H1 (cell line): ENCODE data around the gene TBC1D22A. TPM values are rescaled to one million over a fixed set of nuclear protein-coding genes. Genes with fewer than 3 reads are reported as not detected.
"Not testable (repeated sequence)": the region's sequence is repeated elsewhere in the genome, so short reads cannot be mapped to it uniquely, and the experiment has no call there.

Source experiments
- CTCF ChIA-PET: fragments of 300-600 bp; sonication (Branson Sonifier 250); formaldehyde crosslinking; loops from one replicate; lab custom pipeline; 2021; ENCODE audit not compliant: partially characterized antibody; lab: Charles Lee
- POLR2A ChIA-PET: fragments of 300-600 bp; sonication (Branson Sonifier 250); formaldehyde crosslinking; loops from one replicate; lab custom pipeline; 2021; ENCODE audit warnings: inconsistent platforms; ENCODE audit not compliant: partially characterized antibody; lab: Charles Lee
- DNase-seq, 2 experiments: peaks; one replicate each; pipeline versions ENCODE4 v3.0.0 to v3.0.0-alpha.2; 2010 to 2022; ENCODE audit warnings: low spot score in 2 of 2, low read depth in 1 of 2, mixed read lengths in 1 of 2
- FAIRE-seq: peaks from 2 replicates; lab custom pipeline; 2011; peaks lifted over from hg19 to GRCh38; lab: Jason Lieb, UNC
- H2AFZ ChIP-seq: 2 replicates; pipeline ENCODE4 v1.8.1; 2012; ENCODE audit warnings: low read length, inconsistent platforms
- H2AK5ac ChIP-seq: 2 replicates; pipeline ENCODE4 v1.6.1; 2013; ENCODE audit warnings: low read depth, low read length
- H2BK120ac ChIP-seq: replicated peaks from 2 replicates; pipeline ENCODE3; 2013; ENCODE audit warnings: low read depth, low read length, inconsistent platforms
- H2BK12ac ChIP-seq: 2 replicates; pipeline ENCODE4 v1.6.1; 2013; ENCODE audit warnings: low read depth, low read length
- H2BK15ac ChIP-seq: 2 replicates; pipeline ENCODE4 v1.6.1; 2013; ENCODE audit warnings: low read length
- H2BK20ac ChIP-seq: 2 replicates; pipeline ENCODE4 v1.6.1; 2013; ENCODE audit warnings: low read length
- H2BK5ac ChIP-seq: 2 replicates; pipeline ENCODE4 v1.6.1; 2013; ENCODE audit warnings: low read depth, low read length
- H3K14ac ChIP-seq: 2 replicates; pipeline ENCODE4 v1.6.1; 2013; ENCODE audit warnings: inconsistent platforms; ENCODE audit not compliant: insufficient read length
- H3K18ac ChIP-seq: 2 replicates; pipeline ENCODE4 v1.6.1; 2013; ENCODE audit warnings: low read length; ENCODE audit errors: extremely low read depth
- H3K23ac ChIP-seq: 2 replicates; pipeline ENCODE4 v1.6.1; 2013; ENCODE audit warnings: inconsistent platforms; ENCODE audit not compliant: insufficient read length
- H3K23me2 ChIP-seq: 2 replicates; pipeline ENCODE4 v1.6.1; 2013; ENCODE audit warnings: low read depth, low read length
- H3K27ac ChIP-seq: 2 replicates; pipeline ENCODE4 v1.6.1; 2011; ENCODE audit warnings: low read depth, low read length, inconsistent platforms
- H3K27me3 ChIP-seq, 4 experiments: replicated peaks in 1 of 4; 1 replicate in 1 of 4; 2 replicates in 3 of 4; pipeline versions ENCODE4 v1.6.1 to v1.8.1; 2011 to 2013; ENCODE audit warnings: low read length in 3 of 4, mild to moderate bottlenecking in 3 of 4, inconsistent platforms in 2 of 4, mixed read lengths in 2 of 4, moderate library complexity in 1 of 4; ENCODE audit not compliant: control insufficient read depth in 3 of 4, insufficient read depth in 3 of 4; ENCODE audit errors: extremely low read depth in 1 of 4
- H3K36me3 ChIP-seq, 4 experiments: 2 replicates each; pipeline versions ENCODE4 v1.6.1 to v1.8.1; 2011 to 2013; ENCODE audit warnings: mild to moderate bottlenecking in 4 of 4, low read length in 3 of 4, moderate library complexity in 2 of 4, control low read depth in 1 of 4, inconsistent platforms in 1 of 4; ENCODE audit not compliant: insufficient read depth in 4 of 4, control insufficient read depth in 2 of 4
- H3K4ac ChIP-seq: replicated peaks from 2 replicates; pipeline ENCODE3; 2013; ENCODE audit warnings: low read length, low read depth, mixed read lengths, inconsistent platforms; ENCODE audit not compliant: insufficient read length
- H3K4me1 ChIP-seq, 4 experiments: replicated peaks in 1 of 4; 1 replicate in 1 of 4; 2 replicates in 3 of 4; pipeline versions ENCODE4 v1.6.1 to v1.8.1; 2011 to 2013; ENCODE audit warnings: low read length in 3 of 4, inconsistent platforms in 2 of 4, mixed read lengths in 1 of 4; ENCODE audit not compliant: insufficient read depth in 4 of 4, control insufficient read depth in 3 of 4
- H3K4me2 ChIP-seq, 2 experiments: 2 replicates each; pipeline versions ENCODE4 v1.6.1 to v1.8.1; 2011 to 2013; ENCODE audit warnings: low read depth in 2 of 2, low read length in 2 of 2, control low read depth in 1 of 2, inconsistent platforms in 1 of 2, mild to moderate bottlenecking in 1 of 2; ENCODE audit not compliant: insufficient read depth in 1 of 2
- H3K4me3 ChIP-seq, 4 experiments: fragments of 200-600, 300-600 bp in 1 of 4; sonication (generic), shearing (Covaris generic), sonication (Bioruptor Twin) in 1 of 4; 2 replicates each; pipeline versions ENCODE4 v1.5.1 to v1.8.1; 2011 to 2016; ENCODE audit warnings: low read length in 4 of 4, low read depth in 3 of 4, control low read depth in 2 of 4, inconsistent platforms in 2 of 4, mild to moderate bottlenecking in 2 of 4, mixed read lengths in 1 of 4, moderate library complexity in 1 of 4; ENCODE audit not compliant: insufficient read depth in 2 of 4; ENCODE audit errors: extremely low read depth in 1 of 4
- H3K56ac ChIP-seq: replicated peaks from 2 replicates; pipeline ENCODE3; 2013; ENCODE audit warnings: low read depth, mild to moderate bottlenecking, mixed read lengths, low read length, inconsistent platforms; ENCODE audit not compliant: insufficient read length
- H3K79me1 ChIP-seq: 2 replicates; pipeline ENCODE4 v1.6.1; 2013; ENCODE audit warnings: low read depth, low read length, control low read depth
- H3K79me2 ChIP-seq, 2 experiments: 2 replicates each; pipeline versions ENCODE4 v1.6.1 to v1.8.1; 2012 to 2013; ENCODE audit warnings: low read length in 2 of 2, mild to moderate bottlenecking in 2 of 2, inconsistent platforms in 1 of 2; ENCODE audit not compliant: insufficient read depth in 2 of 2, control insufficient read depth in 1 of 2
- H3K9ac ChIP-seq, 4 experiments: replicated peaks in 1 of 4; 1 replicate in 1 of 4; 2 replicates in 3 of 4; pipeline versions ENCODE4 v1.6.1 to v1.8.1; 2011 to 2013; ENCODE audit warnings: low read depth in 3 of 4, low read length in 3 of 4, control low read depth in 2 of 4, mild to moderate bottlenecking in 2 of 4, moderate library complexity in 2 of 4, inconsistent platforms in 1 of 4; ENCODE audit errors: extremely low read depth in 1 of 4
- H3K9me3 ChIP-seq, 2 experiments: 2 replicates each; pipeline versions ENCODE4 v1.6.1 to v1.8.1; 2012 to 2013; ENCODE audit warnings: mild to moderate bottlenecking in 2 of 2, moderate library complexity in 2 of 2, control low read depth in 1 of 2, inconsistent platforms in 1 of 2, low read depth in 1 of 2, low read length in 1 of 2, mixed read lengths in 1 of 2; ENCODE audit not compliant: insufficient read depth in 2 of 2
- H4K20me1 ChIP-seq, 2 experiments: replicated peaks in 1 of 2; 2 replicates each; pipeline versions ENCODE3 to v1.8.1; 2011 to 2013; ENCODE audit warnings: inconsistent platforms in 2 of 2, low read length in 2 of 2, mild to moderate bottlenecking in 1 of 2; ENCODE audit not compliant: insufficient read depth in 2 of 2, control insufficient read depth in 1 of 2
- H4K5ac ChIP-seq: 2 replicates; pipeline ENCODE4 v1.6.1; 2013; ENCODE audit warnings: low read length, low read depth, mixed read lengths, inconsistent platforms; ENCODE audit not compliant: insufficient read length
- H4K8ac ChIP-seq: 2 replicates; pipeline ENCODE4 v1.8.0; 2013; ENCODE audit warnings: mild to moderate bottlenecking, moderate library complexity, low read length, inconsistent platforms; ENCODE audit not compliant: insufficient read depth; ENCODE audit errors: extremely low read depth
- H4K91ac ChIP-seq: replicated peaks from 2 replicates; pipeline ENCODE3; 2013; ENCODE audit warnings: low read length, mixed read lengths, inconsistent platforms; ENCODE audit not compliant: insufficient read length
- BRCA1 ChIP-seq: IDR thresholded peaks from 2 replicates; pipeline ENCODE4 v1.6.1; 2012; ENCODE audit warnings: low read depth, low read length, improper control_type of control experiment
- CTCF ChIP-seq, 3 experiments: IDR thresholded peaks; 1 replicate in 2 of 3; 2 replicates in 1 of 3; pipeline versions ENCODE4 v1.5.1 to v1.6.1; 2011; ENCODE audit warnings: low read length in 3 of 3, mild to moderate bottlenecking in 3 of 3, inconsistent platforms in 2 of 3, low read depth in 1 of 3, moderate library complexity in 1 of 3; ENCODE audit not compliant: insufficient read depth in 1 of 3; ENCODE audit errors: control extremely low read depth in 1 of 3
- EZH2 ChIP-seq: fragments of 200-600 bp; sonication (generic); IDR thresholded peaks from 2 replicates; pipeline ENCODE4 v1.7.1; 2012; ENCODE audit warnings: low read depth, mild to moderate bottlenecking, moderate library complexity, low read length, inconsistent platforms; ENCODE audit not compliant: severe bottlenecking
- POLR2AphosphoS5 ChIP-seq: IDR thresholded peaks from 2 replicates; pipeline ENCODE4 v1.6.1; 2011; ENCODE audit warnings: low read depth, low read length
- SAP30 ChIP-seq: fragments of 300-600 bp; sonication (generic); IDR thresholded peaks from 2 replicates; pipeline ENCODE4 v1.7.1; 2012; ENCODE audit warnings: low read length, moderate library complexity, mild to moderate bottlenecking, inconsistent platforms; ENCODE audit not compliant: insufficient read depth, insufficient replicate concordance
- SRF ChIP-seq: IDR thresholded peaks from 2 replicates; pipeline ENCODE4 v1.6.1; 2011; ENCODE audit warnings: mild to moderate bottlenecking, low read depth, low read length, moderate library complexity
- TEAD4 ChIP-seq: IDR thresholded peaks from 2 replicates; pipeline ENCODE4 v1.6.1; 2012; ENCODE audit warnings: low read depth, low read length, inconsistent platforms, mixed read lengths
- WGBS, 2 experiments: shearing (Covaris generic) in 1 of 2; methylation state at CpG; one replicate each; pipeline versions ENCODE4 v1.1.6 to v1.1.7; 2013 to 2015; ENCODE audit warnings: low lambda C conversion rate in 2 of 2, mixed read lengths in 2 of 2, inconsistent platforms in 1 of 2, low coverage in 1 of 2, missing lambda C conversion rate in 1 of 2; ENCODE audit not compliant: insufficient replicate concordance in 2 of 2, insufficient coverage in 1 of 2, insufficient read length in 1 of 2; ENCODE audit errors: extremely low coverage in 1 of 2, missing lambda C conversion rate in 1 of 2; 5-methylcytosine and 5-hydroxymethylcytosine counted together
- polyA plus RNA-seq, 7 experiments: library from polyadenylated mRNA; depleted of rRNA in 3 of 7; stranded (reverse) in 5 of 7; unstranded in 2 of 7; fragments of >200 nt in 5 of 7; fragments of 200-250 nt in 2 of 7; gene quantifications; 1 replicate in 5 of 7; 2 replicates in 1 of 7; 4 replicates in 1 of 7; pipeline versions ENCODE4 v1.2.1 to v1.2.3, GENCODE V29; 2011 to 2013; ENCODE audit warnings: missing spikeins in 2 of 7, mixed read lengths in 2 of 7
- total RNA-seq: library from RNA; stranded (reverse); fragmentation: NEBNext Ultra II Directional; extraction: Animal tissue kit (Norgen Biotek cat#: 25700); gene quantifications from 2 replicates; pipeline ENCODE4 v1.2.1, GENCODE V29; 2021

Gene TBC1D22A
- total and polyA plus RNA-seq, 2 of the 8 experiments (the other 6 are each of a cell fraction or from before 2014, with no cell fraction given): 11.9 to 18.4 TPM

DNA sequence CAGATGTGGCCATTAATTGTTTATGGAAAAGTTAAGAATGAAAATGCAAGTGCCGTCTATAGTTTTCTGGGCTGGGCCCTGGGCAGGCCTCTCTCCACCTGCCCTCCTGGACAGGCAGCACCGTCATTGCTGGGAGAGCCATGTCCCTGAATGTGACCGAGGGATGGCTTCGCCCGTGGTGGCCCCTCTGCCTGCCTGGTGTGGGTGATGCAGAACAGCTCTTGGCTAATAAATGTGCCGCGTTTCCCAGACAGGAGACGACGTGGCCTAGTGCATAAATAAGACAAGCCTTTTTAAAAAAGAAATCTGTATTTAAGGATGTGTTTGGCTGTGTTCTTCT, 407.3 kb downstream of the TBC1D22A start (continued):
- TF ChIP-seq CTCF (IDR thresholded peaks at IDR 0.05; ENCODE audit: control extremely low read depth in 1 of 3, insufficient read depth in 1 of 3, low read depth in 1 of 3, low read length in 3 of 3): no peak
- no peak for TF ChIP-seq BRCA1
- TF ChIP-seq TEAD4: no peak
- no peak for TF ChIP-seq POLR2AphosphoS5
- TF ChIP-seq EZH2: no peak
- no peak for TF ChIP-seq SAP30
- TF ChIP-seq SRF: no peak

DNA sequence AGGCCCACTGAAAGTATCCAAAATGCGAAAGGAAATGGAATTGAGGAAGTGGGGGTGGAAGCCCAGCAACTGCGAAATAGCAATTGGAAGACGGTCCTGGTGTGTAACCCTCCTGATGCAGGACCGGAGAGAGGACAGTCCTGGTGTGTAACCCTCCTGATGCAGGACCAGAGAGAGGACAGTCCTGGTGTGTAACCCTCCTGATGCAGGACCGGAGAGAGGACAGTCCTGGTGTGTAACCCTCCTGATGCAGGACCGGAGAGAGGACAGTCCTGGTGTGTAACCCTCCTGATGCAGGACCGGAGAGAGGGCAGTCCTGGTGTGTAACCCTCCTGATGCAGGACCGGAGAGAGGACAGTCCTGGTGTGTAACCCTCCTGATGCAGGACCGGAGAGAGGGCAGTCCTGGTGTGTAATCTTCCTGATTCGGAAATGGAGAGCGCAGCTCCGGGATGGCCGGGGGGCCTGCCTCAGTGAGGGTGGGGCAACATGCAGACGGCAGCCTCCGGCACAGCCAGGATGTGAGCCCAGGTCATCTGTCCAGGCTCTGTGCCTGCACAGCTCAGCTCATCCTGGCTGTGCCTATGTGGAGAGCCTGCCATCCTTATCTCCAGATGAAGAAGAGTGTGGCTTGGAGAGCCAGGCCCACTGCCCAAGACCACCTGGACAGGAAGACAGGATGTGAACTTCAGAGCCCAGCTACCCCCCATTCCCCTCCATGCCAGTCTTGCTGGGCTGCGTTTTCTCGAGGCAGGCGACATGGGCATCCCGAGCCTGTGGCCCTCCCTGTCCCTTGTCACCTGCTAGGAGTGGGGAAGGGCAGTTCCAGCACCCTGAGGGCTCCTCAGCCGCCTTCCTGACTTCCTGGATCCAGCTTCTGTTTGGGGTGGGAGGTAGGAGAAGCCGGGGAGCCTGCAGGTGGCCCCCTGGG, 408.3 kb downstream of the TBC1D22A start:
- H3K4ac ChIP-seq, H4K5ac ChIP-seq, H3K36me3 ChIP-seq, H2AK5ac ChIP-seq, H3K14ac ChIP-seq, H3K27me3 ChIP-seq, H3K4me1 ChIP-seq, H3K9ac ChIP-seq, H4K91ac ChIP-seq, H2BK5ac ChIP-seq, H3K56ac ChIP-seq, H2AFZ ChIP-seq, FAIRE-seq, H2BK20ac ChIP-seq, DNase-seq, POLR2A ChIA-PET, H3K4me3 ChIP-seq, H2BK15ac ChIP-seq, H3K9me3 ChIP-seq, H3K27ac ChIP-seq, H4K8ac ChIP-seq, H2BK120ac ChIP-seq, H3K23ac ChIP-seq, H3K4me2 ChIP-seq, H2BK12ac ChIP-seq, H3K23me2 ChIP-seq, H3K18ac ChIP-seq, H3K79me1 ChIP-seq, H3K79me2 ChIP-seq, H4K20me1 ChIP-seq: not testable (repeated sequence)
- CTCF ChIA-PET: interaction anchor here (0.6 kb wide), 2 partner anchors 438 to 439 kb away, joined by 3 read pairs; no protein-coding TSS in a partner anchor
- WGBS, 2 experiments: 88% methylated on average over 18 of the region's 21 CpGs; no CpG with 5 or more reads in 1 of the 2 experiments
